ENCODE results near the gene PYGB.
"Not testable (repeated sequence)": the region's sequence is repeated elsewhere in the genome, so short reads cannot be mapped to it uniquely, and the experiment has no call there.

DNA sequence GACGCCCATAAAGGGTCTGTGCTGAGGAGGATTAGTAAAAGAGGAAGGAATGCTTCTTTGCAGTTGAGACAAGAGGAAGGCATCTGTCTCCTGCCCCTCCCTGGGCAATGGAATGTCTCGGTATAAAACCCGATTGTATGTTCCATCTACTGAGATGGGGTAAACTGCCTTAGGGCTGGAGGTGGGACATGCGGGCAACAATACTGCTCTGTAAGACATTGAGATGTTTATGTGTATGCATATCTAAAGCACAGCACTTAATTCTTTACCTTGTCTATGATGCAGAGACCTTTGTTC, 6.3 kb upstream of the PYGB start:
- not testable (repeated sequence) for TF ChIP-seq CTCF (IDR thresholded peaks at IDR 0.05; ENCODE audit: low read depth, low read length); POLR2A (IDR thresholded peaks at IDR 0.05; ENCODE audit: extremely low read depth, insufficient read length); MYC (IDR thresholded peaks at IDR 0.05; ENCODE audit: low read depth, low read length)
- TF ChIP-seq, protein P1, sequence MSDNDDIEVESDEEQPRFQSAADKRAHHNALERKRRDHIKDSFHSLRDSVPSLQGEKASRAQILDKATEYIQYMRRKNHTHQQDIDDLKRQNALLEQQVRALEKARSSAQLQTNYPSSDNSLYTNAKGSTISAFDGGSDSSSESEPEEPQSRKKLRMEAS (IDR thresholded peaks at IDR 0.05; ENCODE audit: low read depth, low read length): not testable (repeated sequence)
